ENCODE data around the gene ACTR1B.

ACTR1B gene

DNA sequence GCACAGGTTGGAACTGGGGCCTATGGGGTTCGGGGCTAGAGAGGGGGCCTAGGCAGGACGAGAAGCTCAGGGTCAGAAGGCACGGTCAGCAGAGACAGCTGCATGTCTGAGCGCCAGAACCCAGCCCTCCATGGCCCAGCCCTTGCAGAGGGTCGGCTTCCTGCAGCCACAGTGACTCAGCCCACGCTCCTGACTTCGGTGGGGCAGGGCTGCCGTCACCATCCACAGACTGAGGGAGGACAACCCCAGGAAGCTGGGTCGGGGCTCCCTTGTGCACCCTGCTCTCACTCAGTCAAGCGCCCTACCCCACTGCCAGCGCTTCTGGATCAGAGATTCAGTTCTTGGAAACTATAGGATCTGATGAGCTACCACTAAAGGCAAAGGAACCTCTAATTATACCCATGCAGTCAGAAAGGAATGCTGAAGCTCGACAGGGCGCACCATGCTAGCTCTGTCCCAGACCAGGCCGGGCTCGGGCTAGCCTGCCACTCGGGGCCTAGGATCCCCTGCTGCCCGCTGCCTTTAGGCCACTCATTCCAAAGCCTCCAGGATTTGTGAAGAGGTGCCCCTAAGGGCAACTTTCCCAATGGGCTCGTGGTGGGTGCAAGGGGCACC is 3.0 kb downstream of the ACTR1B start:
- no peak overlapping the region for H3K27ac ChIP-seq
- TF ChIP-seq, protein P1, sequence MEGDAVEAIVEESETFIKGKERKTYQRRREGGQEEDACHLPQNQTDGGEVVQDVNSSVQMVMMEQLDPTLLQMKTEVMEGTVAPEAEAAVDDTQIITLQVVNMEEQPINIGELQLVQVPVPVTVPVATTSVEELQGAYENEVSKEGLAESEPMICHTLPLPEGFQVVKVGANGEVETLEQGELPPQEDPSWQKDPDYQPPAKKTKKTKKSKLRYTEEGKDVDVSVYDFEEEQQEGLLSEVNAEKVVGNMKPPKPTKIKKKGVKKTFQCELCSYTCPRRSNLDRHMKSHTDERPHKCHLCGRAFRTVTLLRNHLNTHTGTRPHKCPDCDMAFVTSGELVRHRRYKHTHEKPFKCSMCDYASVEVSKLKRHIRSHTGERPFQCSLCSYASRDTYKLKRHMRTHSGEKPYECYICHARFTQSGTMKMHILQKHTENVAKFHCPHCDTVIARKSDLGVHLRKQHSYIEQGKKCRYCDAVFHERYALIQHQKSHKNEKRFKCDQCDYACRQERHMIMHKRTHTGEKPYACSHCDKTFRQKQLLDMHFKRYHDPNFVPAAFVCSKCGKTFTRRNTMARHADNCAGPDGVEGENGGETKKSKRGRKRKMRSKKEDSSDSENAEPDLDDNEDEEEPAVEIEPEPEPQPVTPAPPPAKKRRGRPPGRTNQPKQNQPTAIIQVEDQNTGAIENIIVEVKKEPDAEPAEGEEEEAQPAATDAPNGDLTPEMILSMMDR (conservative IDR thresholded peaks at IDR 0.05): no peak

DNA sequence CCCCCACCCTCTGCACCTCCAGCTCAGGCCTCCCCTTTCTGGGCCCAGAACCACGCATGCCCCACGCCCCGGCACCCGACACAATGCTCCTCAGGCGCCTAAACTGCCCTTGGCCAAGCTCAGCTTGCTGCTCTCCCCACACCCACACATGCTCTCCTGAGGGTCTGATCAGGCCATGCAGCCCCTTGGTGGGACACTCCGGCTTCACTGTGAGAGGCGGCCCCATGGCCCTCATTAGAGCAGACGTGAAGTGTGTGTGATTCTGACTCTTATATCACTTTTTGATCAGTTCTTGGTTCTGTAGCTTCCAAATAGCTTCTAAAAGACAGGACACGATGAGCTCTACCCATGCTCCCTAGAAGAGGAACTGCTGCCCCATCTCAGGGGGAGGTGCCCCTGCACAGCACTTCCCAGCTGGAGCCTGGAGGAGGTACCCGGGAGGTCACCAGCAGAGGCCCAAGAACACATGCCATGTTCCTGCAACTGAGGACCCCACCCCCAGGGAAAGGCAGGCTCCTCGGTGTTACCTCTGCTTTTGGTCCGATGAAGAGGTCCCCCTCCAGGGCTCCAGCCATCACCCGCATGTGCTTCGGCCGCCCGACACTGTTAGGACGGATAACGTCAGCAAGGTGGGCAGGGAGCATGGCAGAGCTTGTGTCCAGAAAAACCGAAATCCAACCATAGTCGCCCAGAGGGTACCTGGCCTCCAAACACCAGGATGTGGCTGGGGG is 3.6 kb downstream of the ACTR1B start:
- H3K27ac ChIP-seq: no peak overlapping the region
- TF ChIP-seq, protein P1 (conservative IDR thresholded peaks at IDR 0.05): no peak

DNA sequence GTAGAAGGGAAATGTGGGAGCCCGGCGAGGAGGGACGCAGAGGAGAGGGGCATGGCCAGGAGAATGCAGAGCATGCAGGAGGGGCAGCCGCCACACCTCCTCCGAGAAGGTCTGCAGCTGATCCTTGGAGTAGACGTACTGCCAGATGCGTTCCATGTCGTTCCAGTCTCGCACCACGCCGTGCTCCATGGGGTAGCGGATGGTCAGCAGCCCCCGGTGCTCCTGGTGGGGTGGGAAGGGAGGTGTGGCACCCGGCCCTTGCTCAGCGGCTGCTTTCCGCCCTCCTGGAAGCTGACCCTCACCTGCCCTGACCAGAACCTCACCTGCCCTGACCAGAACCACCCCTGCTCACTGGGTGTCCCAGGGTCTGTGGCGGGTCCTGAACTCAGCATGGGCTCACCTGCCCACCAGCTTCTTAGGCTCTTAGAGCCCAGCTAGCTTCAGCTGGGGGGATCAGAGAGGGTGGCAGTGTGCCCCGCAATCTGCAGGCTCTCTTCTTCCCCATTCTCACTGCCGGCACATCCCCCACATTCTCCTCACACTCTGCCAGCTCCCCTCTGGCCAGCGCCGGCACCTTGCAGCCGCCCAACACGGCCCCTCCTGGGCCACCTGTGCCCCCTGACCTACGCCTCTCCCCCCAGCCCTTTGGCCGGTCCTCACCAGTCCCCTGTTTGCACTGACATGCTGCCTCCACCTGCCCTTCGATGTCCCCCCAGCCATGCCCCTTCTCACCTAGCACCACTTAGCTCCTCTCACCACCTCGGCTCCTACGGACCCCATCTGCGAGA is 4.4 kb downstream of the ACTR1B start:
- TF ChIP-seq, protein P1 (conservative IDR thresholded peaks at IDR 0.05): no peak
- no peak overlapping the region for H3K27ac ChIP-seq

DNA sequence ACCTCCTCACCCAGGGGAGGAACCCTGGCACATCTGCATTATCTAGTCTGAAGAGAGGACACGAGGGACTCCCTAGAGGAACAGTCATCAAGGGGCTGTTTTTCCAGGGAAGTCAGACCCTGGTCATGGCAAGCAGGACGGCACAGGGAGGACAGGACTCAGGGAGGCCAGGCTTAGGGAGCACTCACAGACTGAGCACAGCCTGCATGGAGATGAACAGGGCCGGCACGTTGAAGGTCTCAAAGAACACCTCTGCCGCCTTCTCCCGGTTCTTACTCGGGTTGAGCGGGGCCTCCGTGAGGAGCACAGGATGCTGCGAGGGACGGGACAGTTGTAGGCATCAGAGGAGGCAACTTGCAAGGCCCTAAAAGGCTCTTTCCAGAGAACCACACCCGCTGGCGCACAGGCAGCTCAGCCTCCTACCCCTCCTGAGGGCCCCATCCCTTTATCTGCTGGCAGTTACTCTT is 5.1 kb downstream of the ACTR1B start:
- H3K27ac ChIP-seq: no peak overlapping the region
- TF ChIP-seq, protein P1 (conservative IDR thresholded peaks at IDR 0.05): no peak

DNA sequence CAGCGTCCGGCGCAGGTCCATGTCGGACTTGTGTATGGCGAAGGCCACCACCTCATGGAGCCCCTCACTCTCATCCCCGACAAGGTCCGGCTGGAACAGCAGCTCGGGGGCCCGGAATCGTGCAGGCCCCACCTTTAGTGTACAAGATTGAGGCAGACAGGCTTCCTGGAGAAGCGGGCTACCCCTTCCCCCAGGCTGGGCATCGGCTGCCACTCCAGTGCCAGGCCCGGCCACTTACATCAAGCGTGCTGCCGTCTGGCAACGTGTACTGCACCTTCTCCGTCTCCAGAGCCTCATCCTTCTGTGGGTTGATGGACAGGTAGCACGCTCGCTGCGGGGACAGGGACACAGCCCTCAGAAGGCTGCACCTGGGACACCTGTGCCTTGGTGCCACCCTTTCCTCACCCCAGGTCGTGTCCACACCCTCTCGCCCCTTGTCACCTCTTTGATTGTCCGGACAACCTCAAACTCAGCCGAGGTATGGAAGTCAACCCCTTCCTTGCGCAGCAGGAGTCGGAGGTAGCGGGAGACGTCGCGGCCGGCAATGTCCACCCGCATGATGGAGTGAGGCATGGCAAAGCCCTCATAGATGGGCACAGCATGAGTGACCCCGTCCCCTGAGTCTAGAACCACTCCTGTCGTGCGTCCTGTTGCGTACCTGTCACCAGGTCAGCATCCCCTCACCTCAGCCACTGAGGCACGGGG is 5.7 kb downstream of the ACTR1B start:
- TF ChIP-seq, protein P1 (conservative IDR thresholded peaks at IDR 0.05): no peak
- no peak overlapping the region for H3K27ac ChIP-seq

DNA sequence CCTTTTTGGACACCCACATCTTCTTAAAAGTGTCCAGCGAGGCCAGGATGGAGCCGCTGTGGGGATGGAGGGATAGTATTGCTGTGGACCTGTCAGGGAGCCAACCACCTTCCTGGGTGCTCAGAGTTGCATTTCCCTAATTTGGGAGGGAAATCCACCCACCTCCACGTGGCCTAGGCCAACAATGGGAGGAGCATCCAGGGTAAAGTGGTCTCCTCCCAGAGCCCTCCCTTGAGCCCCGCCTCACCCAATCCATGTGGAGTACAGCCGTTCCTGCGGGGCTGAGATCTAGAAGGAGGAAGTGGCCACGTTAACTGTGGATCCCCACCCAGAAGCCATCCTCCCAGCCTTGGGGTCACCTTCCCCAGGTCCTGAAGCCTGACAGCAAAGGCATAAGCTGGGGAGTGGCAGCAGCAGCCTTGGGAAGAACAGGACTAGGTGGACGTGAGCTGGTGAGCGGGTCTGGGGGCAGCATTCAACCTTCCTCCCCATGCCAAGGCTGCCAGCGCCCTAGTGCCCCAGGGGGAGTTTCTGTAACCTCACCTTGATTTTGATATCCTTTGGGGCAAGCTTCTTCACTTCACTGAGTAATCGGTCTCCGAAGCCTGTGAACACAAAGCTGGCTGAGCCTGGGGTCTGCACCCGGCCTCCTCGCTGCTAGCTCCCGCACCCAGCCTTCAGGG is 6.8 kb downstream of the ACTR1B start:
- no peak overlapping the region for H3K27ac ChIP-seq
- TF ChIP-seq, protein P1 (conservative IDR thresholded peaks at IDR 0.05): no peak
